Neural progenitor cell (in vitro differentiated cells): ENCODE results near the gene FOXK2. TPM values are rescaled to one million over a fixed set of nuclear protein-coding genes. Genes with fewer than 3 reads are reported as not detected.

Source experiments
- DNase-seq: peaks from one replicate; pipeline ENCODE4 v3.0.0-alpha.2; 2016; ENCODE audit warnings: low spot score
- H2AFZ ChIP-seq: fragments of 200-600 bp; sonication (generic); replicated peaks from 2 replicates; pipeline ENCODE4 v1.6.1; 2016; ENCODE audit warnings: antibody characterized with exemption
- H3F3A ChIP-seq: fragments of 200-600 bp; sonication (generic); 2 replicates; pipeline ENCODE4 v1.6.1; 2016; ENCODE audit warnings: antibody characterized with exemption, low read depth
- H3K27ac ChIP-seq: fragments of 200-600 bp; sonication (generic); 2 replicates; pipeline ENCODE4 v1.5.1; 2016; ENCODE audit warnings: mild to moderate bottlenecking
- H3K27me3 ChIP-seq: fragments of 200-600 bp; sonication (generic); 2 replicates; pipeline ENCODE4 v1.6.1; 2016; ENCODE audit warnings: mild to moderate bottlenecking, moderate library complexity
- H3K36me3 ChIP-seq: fragments of 200-600 bp; sonication (generic); 2 replicates; pipeline ENCODE4 v1.5.1; 2016
- H3K4me1 ChIP-seq: fragments of 200-600 bp; sonication (generic); 2 replicates; pipeline ENCODE4 v1.6.1; 2016; ENCODE audit warnings: mixed run types
- H3K4me2 ChIP-seq: fragments of 200-600 bp; sonication (generic); 2 replicates; pipeline ENCODE4 v1.6.1; 2016
- H3K4me3 ChIP-seq: fragments of 200-600 bp; sonication (generic); 2 replicates; pipeline ENCODE4 v1.5.1; 2016
- H3K79me2 ChIP-seq: fragments of 200-600 bp; sonication (generic); 2 replicates; pipeline ENCODE4 v1.6.1; 2016; ENCODE audit warnings: low read depth
- H3K9ac ChIP-seq: fragments of 200-600 bp; sonication (generic); 2 replicates; pipeline ENCODE4 v1.6.1; 2016
- H3K9me3 ChIP-seq: fragments of 200-600 bp; sonication (generic); 2 replicates; pipeline ENCODE4 v1.5.1; 2016; ENCODE audit warnings: low read depth
- H4K20me1 ChIP-seq: fragments of 200-600 bp; sonication (generic); 2 replicates; pipeline ENCODE4 v1.6.1; 2016; ENCODE audit warnings: low read depth
- H3K27ac Mint-ChIP-seq: 3 replicates; pipeline ENCODE4 v1.8.0; 2021; ENCODE audit warnings: mixed read lengths
- H3K27me3 Mint-ChIP-seq: 2 replicates; pipeline ENCODE4 v1.8.0; 2022; ENCODE audit warnings: low read depth, mild to moderate bottlenecking, inconsistent platforms, moderate library complexity, mixed read lengths; ENCODE audit not compliant: insufficient read depth
- H3K36me3 Mint-ChIP-seq: 3 replicates; pipeline ENCODE4 v1.8.0; 2021; ENCODE audit warnings: mixed read lengths
- H3K4me1 Mint-ChIP-seq: 3 replicates; pipeline ENCODE4 v1.8.0; 2021; ENCODE audit warnings: mixed read lengths
- H3K4me3 Mint-ChIP-seq: 3 replicates; pipeline ENCODE4 v1.8.0; 2021; ENCODE audit warnings: mild to moderate bottlenecking, moderate library complexity, mixed read lengths
- H3K9me3 Mint-ChIP-seq: 3 replicates; pipeline ENCODE4 v1.8.0; 2020; ENCODE audit warnings: mixed read lengths
- CTCF ChIP-seq: fragments of 200-600 bp; sonication (generic); IDR thresholded peaks from 2 replicates; pipeline ENCODE4 v1.5.1; 2017; ENCODE audit warnings: antibody characterized with exemption, mild to moderate bottlenecking
- EZH2 ChIP-seq: fragments of 200-600 bp; sonication (generic); IDR thresholded peaks from 2 replicates; pipeline ENCODE4 v1.6.1; 2017; ENCODE audit warnings: antibody characterized with exemption, mild to moderate bottlenecking, moderate library complexity
- EZH2phosphoT487 ChIP-seq: fragments of 200-600 bp; sonication (generic); IDR thresholded peaks from 2 replicates; pipeline ENCODE4 v1.6.1; 2017; ENCODE audit warnings: antibody characterized with exemption
- total RNA-seq: library from RNA; depleted of rRNA; stranded (reverse); fragments of >200 nt; gene quantifications from 2 replicates; pipeline ENCODE4 v1.2.3, GENCODE V29; 2015; ENCODE audit warnings: low replicate concordance

The FOXK2 gene
- total RNA-seq, 1 donor from 2014 or later: 28.1 TPM

DNA sequence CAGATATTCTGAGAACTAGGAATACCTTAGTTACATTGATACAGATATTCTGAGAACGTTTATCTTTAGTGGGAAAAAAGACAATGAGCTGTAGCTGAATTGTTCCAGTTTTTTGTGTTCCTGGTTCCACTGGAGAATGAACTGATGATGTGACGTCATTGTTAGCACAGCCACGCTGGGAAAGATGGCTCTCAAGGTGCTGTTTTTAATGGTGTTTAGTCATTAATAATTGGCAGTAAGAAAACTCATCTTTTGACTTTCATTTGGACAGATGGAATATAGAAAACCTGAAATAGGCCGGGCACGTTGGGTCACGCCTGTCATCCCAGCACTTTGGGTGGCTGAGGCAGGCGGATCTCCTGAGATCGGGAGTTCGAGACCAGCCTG is 10.4 kb downstream of the FOXK2 start:
- no peak overlapping the region for H3K27ac Mint-ChIP-seq
- TF ChIP-seq EZH2phosphoT487 (no peak), EZH2 (no peak), CTCF (no peak)
- DNase-seq: no peak
- H3K4me3 Mint-ChIP-seq: no peak overlapping the region
- H4K20me1 ChIP-seq: peaks cover 98% of the 10 kb centered on the region
- no peak overlapping the region for H3K4me3 ChIP-seq
- H3K4me1 ChIP-seq: peaks cover 7% of the 10 kb centered on the region
- peaks cover 38% of the 10 kb centered on the region for H3K4me1 Mint-ChIP-seq
- H3K9ac ChIP-seq: no peak overlapping the region
- peak overlapping the region; percentile 2 for H3K27ac ChIP-seq
- H3K9me3 ChIP-seq: no peaks in the 10 kb centered on the region
- H3K36me3 ChIP-seq: no peaks in the 10 kb centered on the region
- peaks cover 17% of the 10 kb centered on the region for H3K36me3 Mint-ChIP-seq
- no peaks in the 10 kb centered on the region for H3K9me3 Mint-ChIP-seq
- H3K4me2 ChIP-seq: no peak overlapping the region
- no peak overlapping the region for H2AFZ ChIP-seq
- peaks cover 2% of the 10 kb centered on the region for H3K27me3 Mint-ChIP-seq
- peaks cover 100% of the 10 kb centered on the region for H3K79me2 ChIP-seq
- no peaks in the 10 kb centered on the region for H3K27me3 ChIP-seq
- H3F3A ChIP-seq: peaks cover 23% of the 10 kb centered on the region

DNA sequence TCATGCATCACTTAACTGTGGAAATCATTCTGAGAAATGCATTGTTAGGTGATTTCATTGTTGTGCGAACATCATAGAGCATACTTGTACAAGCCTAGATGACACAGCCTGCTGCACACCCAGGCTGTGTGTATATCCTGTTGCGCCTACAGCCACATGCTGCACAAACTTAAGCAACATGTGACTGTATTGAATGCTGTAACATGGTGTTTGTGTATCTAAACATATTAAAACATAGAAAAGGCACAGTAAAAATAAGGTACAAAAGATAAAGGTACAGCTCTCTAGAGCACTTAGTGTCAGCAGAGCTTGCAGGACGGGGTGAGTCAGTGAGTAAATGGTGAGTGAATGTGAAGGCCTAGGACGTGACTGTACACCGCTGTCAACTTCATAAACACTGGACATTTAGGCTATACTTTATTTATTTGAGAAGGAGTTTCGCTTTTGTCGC is 11.9 kb downstream of the FOXK2 start:
- peaks cover 44% of the 10 kb centered on the region for H3K4me1 Mint-ChIP-seq
- peaks cover 17% of the 10 kb centered on the region for H3K36me3 Mint-ChIP-seq
- Histone ChIP-seq H3K4me1 (peaks cover 7% of the 10 kb centered on the region), H3F3A (peaks cover 26% of the 10 kb centered on the region), H3K27me3 (no peaks in the 10 kb centered on the region), H4K20me1 (peaks cover 98% of the 10 kb centered on the region), H2AFZ (no peak overlapping the region), H3K4me3 (no peak overlapping the region), H3K4me2 (no peak overlapping the region), H3K9me3 (no peaks in the 10 kb centered on the region), H3K27ac (no peak overlapping the region), H3K79me2 (peaks cover 100% of the 10 kb centered on the region), H3K9ac (no peak overlapping the region), H3K36me3 (no peaks in the 10 kb centered on the region)
- peak overlapping the region; percentile 22 for H3K27ac Mint-ChIP-seq
- H3K9me3 Mint-ChIP-seq: no peaks in the 10 kb centered on the region
- TF ChIP-seq EZH2phosphoT487: no peak
- no peak for TF ChIP-seq CTCF
- no peak for TF ChIP-seq EZH2
- no peak for DNase-seq
- no peak overlapping the region for H3K4me3 Mint-ChIP-seq
- peaks cover 2% of the 10 kb centered on the region for H3K27me3 Mint-ChIP-seq

DNA sequence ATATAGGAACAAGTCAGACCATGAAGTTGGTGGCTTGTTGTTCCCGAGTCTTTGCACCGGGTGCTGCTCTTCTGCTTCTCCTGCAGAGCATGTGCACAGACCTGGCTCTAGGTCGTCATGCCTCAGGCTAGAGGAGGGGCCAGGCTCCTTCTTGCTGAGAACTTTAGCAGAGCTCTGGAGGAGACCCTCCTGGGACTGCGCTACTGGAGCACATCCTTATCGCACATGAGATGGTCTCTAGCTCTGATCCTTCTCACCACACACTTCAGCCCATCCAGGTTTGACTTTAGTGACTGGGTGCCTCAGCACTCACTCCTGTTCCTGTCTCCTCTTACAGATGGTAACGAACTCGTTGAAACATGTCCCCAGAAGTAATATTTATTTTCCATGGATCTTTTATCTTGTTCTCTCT is 14.9 kb downstream of the FOXK2 start:
- Histone ChIP-seq H3K9ac (no peak overlapping the region), H3K9me3 (no peaks in the 10 kb centered on the region), H3K36me3 (no peaks in the 10 kb centered on the region), H4K20me1 (peaks cover 98% of the 10 kb centered on the region), H3K79me2 (peaks cover 100% of the 10 kb centered on the region), H3K4me1 (peaks cover 7% of the 10 kb centered on the region), H3K27ac (no peak overlapping the region), H3K4me3 (no peak overlapping the region), H3K27me3 (no peaks in the 10 kb centered on the region), H3F3A (peaks cover 8% of the 10 kb centered on the region), H2AFZ (no peak overlapping the region), H3K4me2 (no peak overlapping the region)
- Mint-ChIP-seq H3K27me3 (peaks cover 2% of the 10 kb centered on the region), H3K27ac (peak overlapping the region; percentile 31), H3K9me3 (no peaks in the 10 kb centered on the region), H3K4me1 (peaks cover 41% of the 10 kb centered on the region), H3K36me3 (peaks cover 15% of the 10 kb centered on the region), H3K4me3 (no peak overlapping the region)
- no peak for TF ChIP-seq EZH2
- TF ChIP-seq CTCF: no peak
- TF ChIP-seq EZH2phosphoT487: no peak
- DNase-seq: no peak
